Measurements from ENCODE around the gene VPS35L. TPM values are rescaled to one million over a fixed set of nuclear protein-coding genes. Genes with fewer than 3 reads are reported as not detected.

VPS35L gene
- total RNA-seq, 1 donor from 2014 or later, result 45.0 TPM

GRCh38 chr16:19710991-19711545 is 155.6 kb downstream of the VPS35L start:
- peaks cover 6% of the 10 kb centered on the region for H3K36me3 ChIP-seq (ENCODE audit: insufficient read depth, low read length)

GRCh38 chr16:19711643-19712042 is 156.1 kb downstream of the VPS35L start:
- Histone ChIP-seq H3K9ac (ENCODE audit: low read length) (no peak overlapping the region), H3K9me3 (ENCODE audit: insufficient read depth, low read depth, low read length) (no peaks in the 10 kb centered on the region), H3K4me2 (ENCODE audit: low read length) (no peak overlapping the region), H4K20me1 (ENCODE audit: insufficient read depth, low read length) (peaks cover 53% of the 10 kb centered on the region), H3K79me2 (ENCODE audit: insufficient read depth, low read length) (peaks cover 80% of the 10 kb centered on the region), H3K4me3 (ENCODE audit: insufficient read depth, low read depth, low read length) (no peak overlapping the region), H2AFZ (ENCODE audit: low read depth, low read length) (no peak overlapping the region), H3K36me3 (ENCODE audit: insufficient read depth, low read length) (peaks cover 5% of the 10 kb centered on the region), H3K27me3 (ENCODE audit: insufficient read depth, low read length) (no peaks in the 10 kb centered on the region), H3K27ac (ENCODE audit: low read depth, low read length) (no peak overlapping the region), H3K4me1 (ENCODE audit: insufficient read depth, low read length) (peaks cover 18% of the 10 kb centered on the region)
- Mint-ChIP-seq H3K27ac (ENCODE audit: unreplicated experiment) (no peak overlapping the region), H3K4me3 (ENCODE audit: unreplicated experiment) (no peak overlapping the region), H3K4me1 (ENCODE audit: low read depth, unreplicated experiment) (peaks cover 19% of the 10 kb centered on the region), H3K9me3 (ENCODE audit: unreplicated experiment) (no peaks in the 10 kb centered on the region), H3K36me3 (ENCODE audit: low read depth, unreplicated experiment) (peaks cover 21% of the 10 kb centered on the region), H3K27me3 (ENCODE audit: low read depth, unreplicated experiment) (no peaks in the 10 kb centered on the region)
- DNase-seq (ENCODE audit: low read depth) (no peak), FAIRE-seq (no peak)
- TF ChIP-seq EZH2 (IDR thresholded peaks at IDR 0.05; ENCODE audit: insufficient read depth, low read length) (no peak), CTCF (IDR thresholded peaks at IDR 0.05; ENCODE audit: insufficient read depth, low read depth, low read length) (no peak)

More at GRCh38 chr16:19710991-19711545, 155.6 kb downstream of the VPS35L start:
- H2AFZ ChIP-seq (ENCODE audit: low read depth, low read length), result no peak overlapping the region
- TF ChIP-seq CTCF (IDR thresholded peaks at IDR 0.05; ENCODE audit: insufficient read depth, low read depth, low read length) (no peak), EZH2 (IDR thresholded peaks at IDR 0.05; ENCODE audit: insufficient read depth, low read length) (no peak)
- Mint-ChIP-seq H3K9me3 (ENCODE audit: unreplicated experiment) (no peaks in the 10 kb centered on the region), H3K4me3 (ENCODE audit: unreplicated experiment) (no peak overlapping the region), H3K36me3 (ENCODE audit: low read depth, unreplicated experiment) (peaks cover 23% of the 10 kb centered on the region), H3K27ac (ENCODE audit: unreplicated experiment) (no peak overlapping the region), H3K4me1 (ENCODE audit: low read depth, unreplicated experiment) (peaks cover 14% of the 10 kb centered on the region), H3K27me3 (ENCODE audit: low read depth, unreplicated experiment) (no peaks in the 10 kb centered on the region)
- H3K27me3 ChIP-seq (ENCODE audit: insufficient read depth, low read length), result no peaks in the 10 kb centered on the region
- no peak for FAIRE-seq
- H3K4me3 ChIP-seq (ENCODE audit: insufficient read depth, low read depth, low read length), result no peak overlapping the region
- peaks cover 49% of the 10 kb centered on the region for H4K20me1 ChIP-seq (ENCODE audit: insufficient read depth, low read length)
- H3K27ac ChIP-seq (ENCODE audit: low read depth, low read length), result no peak overlapping the region
- peak overlapping the region; percentile 22 for H3K4me2 ChIP-seq (ENCODE audit: low read length)
- peaks cover 13% of the 10 kb centered on the region for H3K4me1 ChIP-seq (ENCODE audit: insufficient read depth, low read length)
- H3K9me3 ChIP-seq (ENCODE audit: insufficient read depth, low read depth, low read length), result no peaks in the 10 kb centered on the region
- H3K9ac ChIP-seq (ENCODE audit: low read length), result no peak overlapping the region
- H3K79me2 ChIP-seq (ENCODE audit: insufficient read depth, low read length), result peaks cover 74% of the 10 kb centered on the region
- no peak for DNase-seq (ENCODE audit: low read depth)

- peaks cover 89% of the 10 kb centered on the region for H3K79me2 ChIP-seq (ENCODE audit: insufficient read depth, low read length)
- TF ChIP-seq CTCF (IDR thresholded peaks at IDR 0.05; ENCODE audit: insufficient read depth, low read depth, low read length) (no peak), EZH2 (IDR thresholded peaks at IDR 0.05; ENCODE audit: insufficient read depth, low read length) (no peak)
- H3K4me2 ChIP-seq (ENCODE audit: low read length), result no peak overlapping the region
- Mint-ChIP-seq H3K4me3 (ENCODE audit: unreplicated experiment) (no peak overlapping the region), H3K36me3 (ENCODE audit: low read depth, unreplicated experiment) (peaks cover 20% of the 10 kb centered on the region), H3K27ac (ENCODE audit: unreplicated experiment) (no peak overlapping the region), H3K9me3 (ENCODE audit: unreplicated experiment) (no peaks in the 10 kb centered on the region), H3K4me1 (ENCODE audit: low read depth, unreplicated experiment) (peaks cover 19% of the 10 kb centered on the region), H3K27me3 (ENCODE audit: low read depth, unreplicated experiment) (no peaks in the 10 kb centered on the region)
- H2AFZ ChIP-seq (ENCODE audit: low read depth, low read length), result no peak overlapping the region
- FAIRE-seq, result no peak
- no peak overlapping the region for H3K4me3 ChIP-seq (ENCODE audit: insufficient read depth, low read depth, low read length)
- H3K36me3 ChIP-seq (ENCODE audit: insufficient read depth, low read length), result peaks cover 5% of the 10 kb centered on the region
- H3K4me1 ChIP-seq (ENCODE audit: insufficient read depth, low read length), result peaks cover 18% of the 10 kb centered on the region
- no peak overlapping the region for H3K9ac ChIP-seq (ENCODE audit: low read length)
- peaks cover 50% of the 10 kb centered on the region for H4K20me1 ChIP-seq (ENCODE audit: insufficient read depth, low read length)
- no peak overlapping the region for H3K27ac ChIP-seq (ENCODE audit: low read depth, low read length)
- no peak for DNase-seq (ENCODE audit: low read depth)
- no peaks in the 10 kb centered on the region for H3K9me3 ChIP-seq (ENCODE audit: insufficient read depth, low read depth, low read length)
- H3K27me3 ChIP-seq (ENCODE audit: insufficient read depth, low read length), result no peaks in the 10 kb centered on the region
Observed at GRCh38 chr16:19712418-19713058, 157.0 kb downstream of the VPS35L start.

Data from astrocyte (in vitro differentiated cells and primary cell).